CD14-positive monocyte (primary cell): Measurements from ENCODE around the gene CALB2. TPM values are rescaled to one million over a fixed set of nuclear protein-coding genes. Genes with fewer than 3 reads are reported as not detected.

ENCODE experiments used
- DNase-seq, 3 donors: peaks; one replicate each; pipeline ENCODE4 v3.0.0-alpha.2; 2011 to 2022
- H2AFZ ChIP-seq: 2 replicates; pipeline ENCODE4 v1.6.0; 2012; ENCODE audit warnings: mild to moderate bottlenecking, low read depth, low read length, inconsistent platforms; ENCODE audit not compliant: insufficient read depth, poor library complexity, severe bottlenecking
- H3K27ac ChIP-seq, 2 donors: 1 replicate in 1 of 2; 2 replicates in 1 of 2; pipeline ENCODE4 v1.5.1; 2012 to 2013; ENCODE audit warnings: low read length in 2 of 2, control low read depth in 1 of 2, inconsistent platforms in 1 of 2, low read depth in 1 of 2, mild to moderate bottlenecking in 1 of 2
- H3K27me3 ChIP-seq, 2 donors: one replicate each; pipeline versions ENCODE4 v1.6.0 to v1.6.1; 2011 to 2013; ENCODE audit warnings: low read length in 2 of 2; ENCODE audit not compliant: control insufficient read depth in 2 of 2, insufficient read depth in 2 of 2
- H3K36me3 ChIP-seq, 2 donors: replicated peaks in 1 of 2; 1 replicate in 1 of 2; 2 replicates in 1 of 2; pipeline versions ENCODE4 v1.5.1 to v1.6.1; 2012 to 2013; ENCODE audit warnings: low read length in 2 of 2, control low read depth in 1 of 2, inconsistent platforms in 1 of 2, mild to moderate bottlenecking in 1 of 2; ENCODE audit not compliant: insufficient read depth in 2 of 2, control insufficient read depth in 1 of 2
- H3K4me1 ChIP-seq, 2 donors: 1 replicate in 1 of 2; 2 replicates in 1 of 2; pipeline versions ENCODE4 v1.5.1 to v1.6.1; 2012 to 2013; ENCODE audit warnings: low read length in 2 of 2, control low read depth in 1 of 2, inconsistent platforms in 1 of 2, mild to moderate bottlenecking in 1 of 2, moderate library complexity in 1 of 2; ENCODE audit not compliant: insufficient read depth in 2 of 2, control insufficient read depth in 1 of 2
- H3K4me2 ChIP-seq: replicated peaks from 2 replicates; pipeline ENCODE3; 2012; ENCODE audit warnings: low read length, moderate library complexity, mild to moderate bottlenecking; ENCODE audit not compliant: poor library complexity, severe bottlenecking; ENCODE audit errors: extremely low read depth
- H3K4me3 ChIP-seq, 3 experiments: fragments of 200-600 bp in 1 of 3; sonication (generic) in 1 of 3; replicated peaks in 1 of 3; 1 replicate in 2 of 3; 2 replicates in 1 of 3; pipeline ENCODE4 v1.5.1; 2011 to 2013; ENCODE audit warnings: low read length in 3 of 3, mild to moderate bottlenecking in 3 of 3, control low read depth in 2 of 3, low read depth in 2 of 3, inconsistent platforms in 1 of 3, moderate library complexity in 1 of 3
- H3K79me2 ChIP-seq: 2 replicates; pipeline ENCODE4 v1.6.0; 2012; ENCODE audit warnings: mild to moderate bottlenecking, control low read depth, inconsistent platforms, low read length, moderate library complexity; ENCODE audit not compliant: insufficient read depth
- H3K9ac ChIP-seq: 2 replicates; pipeline ENCODE4 v1.6.0; 2017; ENCODE audit warnings: low read length, mild to moderate bottlenecking; ENCODE audit not compliant: insufficient read depth, poor library complexity, severe bottlenecking
- H3K9me3 ChIP-seq, 2 donors: replicated peaks in 1 of 2; 1 replicate in 1 of 2; 2 replicates in 1 of 2; pipeline versions ENCODE4 v1.5.1 to v1.6.1; 2012 to 2013; ENCODE audit warnings: low read length in 2 of 2, control low read depth in 1 of 2; ENCODE audit not compliant: control insufficient read depth in 1 of 2, insufficient read depth in 1 of 2
- H4K20me1 ChIP-seq: 2 replicates; pipeline ENCODE4 v1.6.0; 2012; ENCODE audit warnings: mild to moderate bottlenecking, low read length, control low read depth, moderate library complexity; ENCODE audit not compliant: insufficient read depth
- H3K27ac Mint-ChIP-seq, 7 donors: one replicate each; pipeline ENCODE4 v1.8.0; 2020; ENCODE audit warnings: mild to moderate bottlenecking in 7 of 7, mixed read lengths in 7 of 7, moderate library complexity in 6 of 7, inconsistent platforms in 2 of 7
- H3K27me3 Mint-ChIP-seq, 3 donors: one replicate each; pipeline ENCODE4 v1.8.0; 2021 to 2022; ENCODE audit warnings: low read depth in 3 of 3, mild to moderate bottlenecking in 3 of 3, mixed read lengths in 3 of 3, moderate library complexity in 3 of 3, inconsistent platforms in 1 of 3
- H3K36me3 Mint-ChIP-seq, 2 donors: one replicate each; pipeline ENCODE4 v1.8.0; 2020; ENCODE audit warnings: mixed read lengths in 2 of 2, inconsistent platforms in 1 of 2, mild to moderate bottlenecking in 1 of 2
- H3K4me1 Mint-ChIP-seq: one replicate; pipeline ENCODE4 v1.8.0; 2020; ENCODE audit warnings: mild to moderate bottlenecking, mixed read lengths
- H3K4me3 Mint-ChIP-seq, 2 donors: one replicate each; pipeline ENCODE4 v1.8.0; 2020; ENCODE audit warnings: mild to moderate bottlenecking in 2 of 2, mixed read lengths in 2 of 2, moderate library complexity in 1 of 2
- H3K9me3 Mint-ChIP-seq, 7 donors: one replicate each; pipeline ENCODE4 v1.8.0; 2020 to 2022; ENCODE audit warnings: mixed read lengths in 7 of 7, mild to moderate bottlenecking in 6 of 7, moderate library complexity in 6 of 7, inconsistent platforms in 2 of 7
- WGBS: methylation state at CpG from one replicate; pipeline ENCODE4 v1.1.5; 2013; ENCODE audit warnings: missing lambda C conversion rate; ENCODE audit not compliant: insufficient coverage; 5-methylcytosine and 5-hydroxymethylcytosine counted together
- intact Hi-C, 2 donors: fragments of 100-400 bp; cut with micrococcal nuclease; formaldehyde crosslinking; loops; one replicate each; pipeline versions ENCODE4 v1.15.0 to v1.15.1; 2023
- polyA plus RNA-seq, 3 donors: library from polyadenylated mRNA; depleted of rRNA in 1 of 3; unstranded in 2 of 3; stranded (reverse) in 1 of 3; fragments of 300-500 nt in 2 of 3; fragments of >200 nt in 1 of 3; fragmentation: Illumina TruSeq in 2 of 3; gene quantifications; 1 replicate in 2 of 3; 2 replicates in 1 of 3; pipeline ENCODE4 v1.2.3, GENCODE V29; 2012 to 2021
- TF ChIP-seq, protein P1 (sequence below): fragments of 200-600 bp; IDR thresholded peaks from one replicate; pipeline ENCODE4 v1.8.0; 2022; ENCODE audit warnings: antibody characterized with exemption, mild to moderate bottlenecking

CALB2 gene
- polyA plus RNA-seq, 3 donors = not detected

DNA sequence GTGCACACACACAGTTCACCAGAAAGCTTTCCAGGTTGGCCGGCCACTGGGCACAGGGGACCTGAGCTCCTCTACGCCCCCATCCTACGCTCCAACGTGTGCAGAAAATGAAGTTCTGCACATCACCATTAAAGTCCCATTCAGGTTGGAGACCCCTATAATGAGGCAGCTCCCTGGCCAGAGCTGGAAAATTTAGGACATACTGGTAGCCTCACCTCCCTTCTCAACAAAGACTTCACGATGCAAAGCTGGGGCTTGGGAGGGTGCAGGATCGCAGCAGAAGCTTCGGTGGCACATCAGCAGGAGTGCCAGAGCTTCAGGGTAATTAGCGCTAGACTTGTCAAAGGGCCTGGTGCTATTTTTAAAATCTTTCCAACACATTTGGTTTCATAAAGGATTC is 15.4 kb upstream of the CALB2 start:
- no peak overlapping the region for H2AFZ ChIP-seq
- DNase-seq = no peak
- H3K4me3 ChIP-seq = no peak overlapping the region
- Mint-ChIP-seq H3K36me3 (no peaks in the 10 kb centered on the region), H3K4me1 (no peaks in the 10 kb centered on the region), H3K27me3 (peaks cover 2 to 8% (median 5%) of the 10 kb centered on the region in 3 donors), H3K27ac (no peak overlapping the region), H3K4me3 (no peak overlapping the region), H3K9me3 (peaks cover 0 to 2% (median 0%) of the 10 kb centered on the region in 7 donors)
- no peak overlapping the region for H3K9ac ChIP-seq
- H3K79me2 ChIP-seq = no peaks in the 10 kb centered on the region
- no peak overlapping the region for H3K27ac ChIP-seq
- H3K4me1 ChIP-seq = no peaks in the 10 kb centered on the region
- intact Hi-C loops = no loop called here
- H3K4me2 ChIP-seq = no peak overlapping the region
- no peaks in the 10 kb centered on the region for H3K27me3 ChIP-seq
- H4K20me1 ChIP-seq = no peaks in the 10 kb centered on the region
- H3K9me3 ChIP-seq = no peaks in the 10 kb centered on the region
- no peaks in the 10 kb centered on the region for H3K36me3 ChIP-seq
- TF ChIP-seq, protein P1, sequence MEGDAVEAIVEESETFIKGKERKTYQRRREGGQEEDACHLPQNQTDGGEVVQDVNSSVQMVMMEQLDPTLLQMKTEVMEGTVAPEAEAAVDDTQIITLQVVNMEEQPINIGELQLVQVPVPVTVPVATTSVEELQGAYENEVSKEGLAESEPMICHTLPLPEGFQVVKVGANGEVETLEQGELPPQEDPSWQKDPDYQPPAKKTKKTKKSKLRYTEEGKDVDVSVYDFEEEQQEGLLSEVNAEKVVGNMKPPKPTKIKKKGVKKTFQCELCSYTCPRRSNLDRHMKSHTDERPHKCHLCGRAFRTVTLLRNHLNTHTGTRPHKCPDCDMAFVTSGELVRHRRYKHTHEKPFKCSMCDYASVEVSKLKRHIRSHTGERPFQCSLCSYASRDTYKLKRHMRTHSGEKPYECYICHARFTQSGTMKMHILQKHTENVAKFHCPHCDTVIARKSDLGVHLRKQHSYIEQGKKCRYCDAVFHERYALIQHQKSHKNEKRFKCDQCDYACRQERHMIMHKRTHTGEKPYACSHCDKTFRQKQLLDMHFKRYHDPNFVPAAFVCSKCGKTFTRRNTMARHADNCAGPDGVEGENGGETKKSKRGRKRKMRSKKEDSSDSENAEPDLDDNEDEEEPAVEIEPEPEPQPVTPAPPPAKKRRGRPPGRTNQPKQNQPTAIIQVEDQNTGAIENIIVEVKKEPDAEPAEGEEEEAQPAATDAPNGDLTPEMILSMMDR = no peak
- 96% methylated on average over 8 of the region's 8 CpGs for WGBS

DNA sequence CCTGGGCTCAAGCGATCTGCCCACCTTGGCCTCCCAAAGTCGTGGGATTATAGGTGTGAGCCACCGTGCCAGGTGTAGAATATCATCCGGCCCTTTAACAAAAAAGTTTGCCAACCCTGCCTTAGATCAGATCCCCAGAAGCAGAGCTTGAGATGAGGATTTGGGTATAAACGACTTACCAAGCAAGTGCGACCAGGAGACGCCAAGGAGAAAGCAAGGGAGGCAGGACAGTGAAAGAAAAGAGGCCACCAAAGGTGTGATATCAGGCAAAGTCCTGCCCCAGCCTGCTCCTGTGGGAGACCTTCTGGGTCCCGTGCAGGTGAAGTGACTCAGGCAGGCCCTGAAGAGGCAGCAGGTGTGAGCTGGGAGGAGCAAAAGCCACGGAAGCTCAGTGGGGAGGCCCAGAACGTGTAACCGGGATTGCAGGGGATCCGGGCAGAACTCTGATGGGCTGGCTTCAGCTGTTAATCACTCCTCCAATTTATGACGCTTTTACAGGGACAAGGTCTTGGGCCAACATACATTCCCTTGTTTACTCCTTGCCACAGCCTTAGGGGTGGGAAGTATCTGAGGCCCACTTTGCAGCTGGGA is 14.1 kb upstream of the CALB2 start:
- peaks cover 2 to 7% (median 6%) of the 10 kb centered on the region in 3 donors for H3K27me3 Mint-ChIP-seq
- H3K4me3 Mint-ChIP-seq = no peak overlapping the region
- H3K4me2 ChIP-seq = no peak overlapping the region

More for the DNA sequence above, 14.1 kb upstream of the CALB2 start:
- Histone ChIP-seq H3K9ac (no peak overlapping the region), H3K27me3 (no peaks in the 10 kb centered on the region), H3K36me3 (no peaks in the 10 kb centered on the region), H4K20me1 (no peaks in the 10 kb centered on the region), H3K4me3 (no peak overlapping the region), H3K9me3 (no peaks in the 10 kb centered on the region), H2AFZ (no peak overlapping the region), H3K27ac (no peak overlapping the region), H3K79me2 (no peaks in the 10 kb centered on the region), H3K4me1 (no peaks in the 10 kb centered on the region)
- H3K27ac Mint-ChIP-seq = no peak overlapping the region
- 65% methylated on average over 10 of the region's 13 CpGs for WGBS
- no peaks in the 10 kb centered on the region for H3K36me3 Mint-ChIP-seq
- no peak for DNase-seq
- TF ChIP-seq, protein P1 = no peak
- H3K4me1 Mint-ChIP-seq = no peaks in the 10 kb centered on the region
- H3K9me3 Mint-ChIP-seq = peaks cover 0 to 2% (median 0%) of the 10 kb centered on the region in 7 donors
- intact Hi-C loops = no loop called here
